Activated CD4-positive, alpha-beta T cell treated with anti-CD3 and anti-CD28 coated beads for 4 hours (primary cell): Measurements from ENCODE around the gene ARMC2.
"Not testable (repeated sequence)": the region's sequence is repeated elsewhere in the genome, so short reads cannot be mapped to it uniquely, and the experiment has no call there.

Experiments
- DNase-seq, 2 donors: peaks; one replicate each; pipeline ENCODE4 v3.0.0-alpha.2; 2020

The ARMC2 gene

GRCh38 chr6:108921547-108922361 is 73.5 kb downstream of the ARMC2 start:
- no peak for DNase-seq

- no peak for DNase-seq
Observed at GRCh38 chr6:108922499-108922898, 74.3 kb downstream of the ARMC2 start.

- DNase-seq: no peak
Observed at GRCh38 chr6:108927927-108928326, 79.7 kb downstream of the ARMC2 start.

GRCh38 chr6:108928650-108929049 is 80.4 kb downstream of the ARMC2 start:
- no peak for DNase-seq

GRCh38 chr6:108931090-108931489 is 82.9 kb downstream of the ARMC2 start:
- DNase-seq: not testable (repeated sequence)

GRCh38 chr6:108937170-108937569 is 88.9 kb downstream of the ARMC2 start:
- DNase-seq: no peak

- no peak for DNase-seq
Observed at GRCh38 chr6:108940741-108941140, 92.5 kb downstream of the ARMC2 start.

- no peak for DNase-seq
Observed at GRCh38 chr6:108941281-108941680, 93.1 kb downstream of the ARMC2 start.

- no peak for DNase-seq
Observed at GRCh38 chr6:108941859-108942258, 93.6 kb downstream of the ARMC2 start.

- peak; percentile 58 to 63 for DNase-seq
Observed at GRCh38 chr6:108942556-108943492, 94.6 kb downstream of the ARMC2 start.

GRCh38 chr6:108944071-108944470 is 95.8 kb downstream of the ARMC2 start:
- DNase-seq: no peak

- no peak for DNase-seq
Observed at GRCh38 chr6:108944707-108945680, 96.8 kb downstream of the ARMC2 start.

- no peak for DNase-seq
Observed at GRCh38 chr6:108945681-108946159, 97.5 kb downstream of the ARMC2 start.

GRCh38 chr6:108946695-108947094 is 98.5 kb downstream of the ARMC2 start:
- DNase-seq: no peak

- DNase-seq: no peak
Observed at GRCh38 chr6:108947114-108947854, 99.1 kb downstream of the ARMC2 start.

- no peak for DNase-seq
Observed at GRCh38 chr6:108948181-108948661, 100.0 kb downstream of the ARMC2 start.

- no peak for DNase-seq
Observed at GRCh38 chr6:108951351-108951953, 103.2 kb downstream of the ARMC2 start.

- no peak for DNase-seq
Observed at GRCh38 chr6:108952776-108953486, 104.7 kb downstream of the ARMC2 start.

- no peak for DNase-seq
Observed at GRCh38 chr6:108953681-108954080, 105.5 kb downstream of the ARMC2 start.

- no peak for DNase-seq
Observed at GRCh38 chr6:108955329-108955949, 107.2 kb downstream of the ARMC2 start.
